Measurements from ENCODE around the gene CDKN2C. TPM values are rescaled to one million over a fixed set of nuclear protein-coding genes. Genes with fewer than 3 reads are reported as not detected.
A peak's percentile ranks its signal among the peaks of the same experiment; 100 is the strongest.

The CDKN2C gene
- total and polyA plus RNA-seq, 2 experiments from 2014 or later, result 11.7 to 17.3 TPM

- DNase-seq, result peak; percentile 68
- Histone ChIP-seq H3K9me3 (ENCODE audit: low read depth) (no peaks in the 10 kb centered on the region), H3K4me3 (peak overlapping the region; percentile 96), H3K27ac (peak overlapping the region; percentile 96), H3K9me2 (ENCODE audit: insufficient read depth) (no peaks in the 10 kb centered on the region), H3K4me2 (ENCODE audit: unreplicated experiment) (peak overlapping the region; percentile 89), H3K9ac (peak overlapping the region; percentile 93), H4K20me1 (ENCODE audit: insufficient read depth) (no peaks in the 10 kb centered on the region), H3K36me3 (ENCODE audit: low read depth) (no peaks in the 10 kb centered on the region), H3F3A (ENCODE audit: insufficient read depth) (peaks cover 33% of the 10 kb centered on the region), H3K79me2 (ENCODE audit: insufficient read depth) (peaks cover 31% of the 10 kb centered on the region), H3K4me1 (ENCODE audit: insufficient read depth) (peaks cover 18% of the 10 kb centered on the region; the same call in 1 of the 2 replicates), H2AFZ (peak overlapping the region; percentile 92), H3K27me3 (replicated peaks; ENCODE audit: insufficient read depth) (no peaks in the 10 kb centered on the region)
- 2% methylated on average over 17 of the region's 17 CpGs for WGBS, 2 experiments (ENCODE audit: low coverage in 1 of 2, low lambda C conversion rate in 2 of 2, missing lambda C conversion rate in 2 of 2)
- no peak for TF ChIP-seq EZH2 (IDR thresholded peaks at IDR 0.05; ENCODE audit: insufficient read depth, poor library complexity, severe bottlenecking)
- no peak for TF ChIP-seq EZH2phosphoT487 (IDR thresholded peaks at IDR 0.05; ENCODE audit: insufficient read depth, low read depth)
- in situ Hi-C loops (cut with MboI), result no loop called here
These were observed 2.5 kb upstream of the CDKN2C start for GRCh38 chr1:50967416-50968157.

- Histone ChIP-seq H3K4me3 (peak overlapping the region; percentile 96), H3K27ac (peak overlapping the region; percentile 96), H3F3A (ENCODE audit: insufficient read depth) (peaks cover 33% of the 10 kb centered on the region), H3K79me2 (ENCODE audit: insufficient read depth) (peaks cover 38% of the 10 kb centered on the region), H3K9me2 (ENCODE audit: insufficient read depth) (no peaks in the 10 kb centered on the region), H2AFZ (peak overlapping the region; percentile 92), H3K27me3 (replicated peaks; ENCODE audit: insufficient read depth) (no peaks in the 10 kb centered on the region), H3K9me3 (ENCODE audit: low read depth) (no peaks in the 10 kb centered on the region), H3K36me3 (ENCODE audit: low read depth) (no peaks in the 10 kb centered on the region), H4K20me1 (ENCODE audit: insufficient read depth) (no peaks in the 10 kb centered on the region), H3K9ac (peak overlapping the region; percentile 93), H3K4me2 (ENCODE audit: unreplicated experiment) (peak overlapping the region; percentile 89), H3K4me1 (ENCODE audit: insufficient read depth) (peaks cover 25% of the 10 kb centered on the region; the same call in 1 of the 2 replicates)
- no peak for TF ChIP-seq EZH2phosphoT487 (IDR thresholded peaks at IDR 0.05; ENCODE audit: insufficient read depth, low read depth)
- TF ChIP-seq EZH2 (IDR thresholded peaks at IDR 0.05; ENCODE audit: insufficient read depth, poor library complexity, severe bottlenecking), result no peak
- DNase-seq, result peak; percentile 98
- in situ Hi-C loops (cut with MboI), result no loop called here
- 1 to 2% methylated on average over 56 to 60 of the region's 70 CpGs for WGBS, 2 experiments (ENCODE audit: low coverage in 1 of 2, low lambda C conversion rate in 2 of 2, missing lambda C conversion rate in 2 of 2)
These were observed 1.8 kb upstream of the CDKN2C start for GRCh38 chr1:50968158-50968820.

GRCh38 chr1:50968821-50969610 lies 1.0 kb upstream of the CDKN2C start:
- Histone ChIP-seq H3K27me3 (replicated peaks; ENCODE audit: insufficient read depth) (no peaks in the 10 kb centered on the region), H3K9ac (peak overlapping the region; percentile 93), H3K4me3 (peak overlapping the region; percentile 96), H2AFZ (peak overlapping the region; percentile 92), H3K36me3 (ENCODE audit: low read depth) (no peaks in the 10 kb centered on the region), H3K79me2 (ENCODE audit: insufficient read depth) (peaks cover 45% of the 10 kb centered on the region), H3K4me1 (ENCODE audit: insufficient read depth) (peaks cover 25% of the 10 kb centered on the region; the same call in 1 of the 2 replicates), H3K9me2 (ENCODE audit: insufficient read depth) (no peaks in the 10 kb centered on the region), H3K27ac (peak overlapping the region; percentile 96), H4K20me1 (ENCODE audit: insufficient read depth) (no peaks in the 10 kb centered on the region), H3K4me2 (ENCODE audit: unreplicated experiment) (peak overlapping the region; percentile 89), H3K9me3 (ENCODE audit: low read depth) (no peaks in the 10 kb centered on the region), H3F3A (ENCODE audit: insufficient read depth) (peaks cover 33% of the 10 kb centered on the region)
- TF ChIP-seq EZH2 (IDR thresholded peaks at IDR 0.05; ENCODE audit: insufficient read depth, poor library complexity, severe bottlenecking) (no peak), EZH2phosphoT487 (IDR thresholded peaks at IDR 0.05; ENCODE audit: insufficient read depth, low read depth) (no peak)
- in situ Hi-C loops (cut with MboI), result no loop called here
- WGBS, 2 experiments (ENCODE audit: low coverage in 1 of 2, low lambda C conversion rate in 2 of 2, missing lambda C conversion rate in 2 of 2), result 1% methylated on average over 60 to 65 of the region's 65 CpGs
- peak; percentile 73 for DNase-seq

- in situ Hi-C loops (cut with MboI), result no loop called here
These were observed 453 bp downstream of the CDKN2C start for GRCh38 chr1:50970509-50970887.

More at GRCh38 chr1:50970509-50970887, 453 bp downstream of the CDKN2C start:
- Histone ChIP-seq H3K9me3 (ENCODE audit: low read depth) (no peaks in the 10 kb centered on the region), H3K4me3 (peak overlapping the region; percentile 96), H3K9ac (peak overlapping the region; percentile 93), H3K36me3 (ENCODE audit: low read depth) (no peaks in the 10 kb centered on the region), H4K20me1 (ENCODE audit: insufficient read depth) (no peaks in the 10 kb centered on the region), H3K4me2 (ENCODE audit: unreplicated experiment) (peak overlapping the region; percentile 89), H3K27me3 (replicated peaks; ENCODE audit: insufficient read depth) (no peaks in the 10 kb centered on the region), H3F3A (ENCODE audit: insufficient read depth) (peaks cover 33% of the 10 kb centered on the region), H3K9me2 (ENCODE audit: insufficient read depth) (no peaks in the 10 kb centered on the region), H2AFZ (peak overlapping the region; percentile 92), H3K27ac (peak overlapping the region; percentile 96), H3K4me1 (ENCODE audit: insufficient read depth) (peaks cover 25% of the 10 kb centered on the region; the same call in 1 of the 2 replicates), H3K79me2 (ENCODE audit: insufficient read depth) (peaks cover 52% of the 10 kb centered on the region)
- WGBS, 2 experiments (ENCODE audit: low coverage in 1 of 2, low lambda C conversion rate in 2 of 2, missing lambda C conversion rate in 2 of 2), result 1 to 5% methylated on average over 6 of the region's 6 CpGs
- TF ChIP-seq EZH2phosphoT487 (IDR thresholded peaks at IDR 0.05; ENCODE audit: insufficient read depth, low read depth) (no peak), EZH2 (IDR thresholded peaks at IDR 0.05; ENCODE audit: insufficient read depth, poor library complexity, severe bottlenecking) (no peak)
- DNase-seq, result peak; percentile 41

Data from GM23248 (cell line).